HUES48 (cell line): Measurements from ENCODE around the gene PELI2.

ENCODE experiments used
- H3K27ac ChIP-seq: one replicate; pipeline ENCODE4 v1.7.0; 2013; ENCODE audit warnings: low read depth, low read length, inconsistent platforms
- H3K27me3 ChIP-seq: 2 replicates; pipeline ENCODE4 v1.6.1; 2013; ENCODE audit warnings: mild to moderate bottlenecking, low read length; ENCODE audit not compliant: control insufficient read depth, insufficient read depth
- H3K36me3 ChIP-seq: 2 replicates; pipeline ENCODE4 v1.6.1; 2013; ENCODE audit warnings: low read length; ENCODE audit not compliant: control insufficient read depth, insufficient read depth
- H3K4me1 ChIP-seq: 2 replicates; pipeline ENCODE4 v1.6.1; 2013; ENCODE audit warnings: mild to moderate bottlenecking, low read length; ENCODE audit not compliant: control insufficient read depth, insufficient read depth
- H3K4me3 ChIP-seq: 2 replicates; pipeline ENCODE4 v1.5.1; 2013; ENCODE audit warnings: mild to moderate bottlenecking, low read depth, low read length
- H3K9ac ChIP-seq: 2 replicates; pipeline ENCODE4 v1.6.1; 2013; ENCODE audit warnings: mild to moderate bottlenecking, low read depth, low read length, moderate library complexity
- H3K9me3 ChIP-seq: 2 replicates; pipeline ENCODE4 v1.6.1; 2013; ENCODE audit warnings: low read length; ENCODE audit not compliant: control insufficient read depth, insufficient read depth

The PELI2 gene

GRCh38 chr14:56117765-56118610, at the start of gene PELI2:
Gene PELI2, plus strand, starts transcription at chr14:56118411. Its CDS starts 250 bp downstream, at chr14:56118661.
- Histone ChIP-seq H3K9ac (peak within 1 kb of the TSS; percentile 55), H3K27me3 (peaks cover 22% of the 10 kb centered on the region), H3K4me3 (peak within 1 kb of the TSS; percentile 83), H3K27ac (peak within 1 kb of the TSS; percentile 82), H3K36me3 (no peaks in the 10 kb centered on the region), H3K9me3 (no peaks in the 10 kb centered on the region), H3K4me1 (peaks cover 19% of the 10 kb centered on the region)

- Histone ChIP-seq H3K27me3 (no peaks in the 10 kb centered on the region), H3K27ac (no peak overlapping the region), H3K4me3 (no peak overlapping the region), H3K36me3 (no peaks in the 10 kb centered on the region), H3K9ac (no peak overlapping the region), H3K9me3 (no peaks in the 10 kb centered on the region), H3K4me1 (no peaks in the 10 kb centered on the region)
Observed at GRCh38 chr14:56073799-56074198, 44.4 kb upstream of the PELI2 start.

- no peak overlapping the region for H3K27ac ChIP-seq
- H3K36me3 ChIP-seq, result no peaks in the 10 kb centered on the region
- H3K4me3 ChIP-seq, result no peak overlapping the region
- no peak overlapping the region for H3K9ac ChIP-seq
- H3K27me3 ChIP-seq, result no peaks in the 10 kb centered on the region
- no peaks in the 10 kb centered on the region for H3K4me1 ChIP-seq
- no peaks in the 10 kb centered on the region for H3K9me3 ChIP-seq
Observed at GRCh38 chr14:56075301-56075700, 42.9 kb upstream of the PELI2 start.

GRCh38 chr14:56081139-56081538, 37.1 kb upstream of the PELI2 start:
- no peaks in the 10 kb centered on the region for H3K36me3 ChIP-seq
- no peak overlapping the region for H3K4me3 ChIP-seq
- H3K9ac ChIP-seq, result no peak overlapping the region
- H3K27ac ChIP-seq, result no peak overlapping the region
- H3K27me3 ChIP-seq, result no peaks in the 10 kb centered on the region
- no peaks in the 10 kb centered on the region for H3K4me1 ChIP-seq
- H3K9me3 ChIP-seq, result no peaks in the 10 kb centered on the region

- Histone ChIP-seq H3K4me3 (no peak overlapping the region), H3K9me3 (no peaks in the 10 kb centered on the region), H3K36me3 (no peaks in the 10 kb centered on the region), H3K4me1 (peaks cover 3% of the 10 kb centered on the region), H3K27ac (no peak overlapping the region), H3K9ac (no peak overlapping the region), H3K27me3 (no peaks in the 10 kb centered on the region)
Observed at GRCh38 chr14:56082880-56083279, 35.3 kb upstream of the PELI2 start.

- Histone ChIP-seq H3K9me3 (no peaks in the 10 kb centered on the region), H3K27me3 (no peaks in the 10 kb centered on the region), H3K4me1 (peaks cover 20% of the 10 kb centered on the region), H3K9ac (no peak overlapping the region), H3K27ac (no peak overlapping the region), H3K4me3 (no peak overlapping the region), H3K36me3 (no peaks in the 10 kb centered on the region)
Observed at GRCh38 chr14:56085471-56085870, 32.7 kb upstream of the PELI2 start.

- Histone ChIP-seq H3K4me1 (peaks cover 20% of the 10 kb centered on the region), H3K9ac (no peak overlapping the region), H3K36me3 (no peaks in the 10 kb centered on the region), H3K4me3 (no peak overlapping the region), H3K27ac (peak overlapping the region; percentile 38), H3K9me3 (no peaks in the 10 kb centered on the region), H3K27me3 (no peaks in the 10 kb centered on the region)
Observed at GRCh38 chr14:56087671-56088471, 30.3 kb upstream of the PELI2 start.

- Histone ChIP-seq H3K4me3 (no peak overlapping the region), H3K27me3 (no peaks in the 10 kb centered on the region), H3K4me1 (peaks cover 20% of the 10 kb centered on the region), H3K36me3 (no peaks in the 10 kb centered on the region), H3K9me3 (no peaks in the 10 kb centered on the region), H3K9ac (no peak overlapping the region), H3K27ac (peak overlapping the region; percentile 38)
Observed at GRCh38 chr14:56088941-56089340, 29.3 kb upstream of the PELI2 start.

- Histone ChIP-seq H3K36me3 (no peaks in the 10 kb centered on the region), H3K9ac (no peak overlapping the region), H3K4me1 (peaks cover 18% of the 10 kb centered on the region), H3K27me3 (no peaks in the 10 kb centered on the region), H3K4me3 (no peak overlapping the region), H3K9me3 (no peaks in the 10 kb centered on the region), H3K27ac (no peak overlapping the region)
Observed at GRCh38 chr14:56092763-56093162, 25.4 kb upstream of the PELI2 start.

GRCh38 chr14:56094076-56094475, 24.1 kb upstream of the PELI2 start:
- no peak overlapping the region for H3K4me3 ChIP-seq
- peaks cover 5% of the 10 kb centered on the region for H3K4me1 ChIP-seq
- no peak overlapping the region for H3K27ac ChIP-seq
- no peaks in the 10 kb centered on the region for H3K9me3 ChIP-seq
- no peak overlapping the region for H3K9ac ChIP-seq
- no peaks in the 10 kb centered on the region for H3K27me3 ChIP-seq
- no peaks in the 10 kb centered on the region for H3K36me3 ChIP-seq

GRCh38 chr14:56098021-56098420, 20.2 kb upstream of the PELI2 start:
- H3K4me3 ChIP-seq, result no peak overlapping the region
- H3K27me3 ChIP-seq, result no peaks in the 10 kb centered on the region
- H3K4me1 ChIP-seq, result no peaks in the 10 kb centered on the region
- H3K9me3 ChIP-seq, result no peaks in the 10 kb centered on the region
- no peaks in the 10 kb centered on the region for H3K36me3 ChIP-seq
- H3K9ac ChIP-seq, result no peak overlapping the region
- H3K27ac ChIP-seq, result no peak overlapping the region
